Body of pancreas (tissue), 4 donors: ENCODE data around the gene SLC1A4.

ENCODE experiments used
- POLR2A ChIP-seq, 3 donors: fragments of 450-650 bp; IDR thresholded peaks; one replicate each; pipeline ENCODE4 v1.6.1; 2016; ENCODE audit warnings: antibody characterized with exemption in 3 of 3, mild to moderate bottlenecking in 2 of 3
- TF ChIP-seq, protein P1 (sequence below), 7 experiments: fragments of 450-650 bp in 4 of 7; fragments of 200-600 bp in 3 of 7; sonication (generic) in 3 of 7; IDR thresholded peaks; one replicate each; pipeline ENCODE4 v1.5.1; 2016 to 2019; ENCODE audit warnings: antibody characterized with exemption in 7 of 7

DNA sequence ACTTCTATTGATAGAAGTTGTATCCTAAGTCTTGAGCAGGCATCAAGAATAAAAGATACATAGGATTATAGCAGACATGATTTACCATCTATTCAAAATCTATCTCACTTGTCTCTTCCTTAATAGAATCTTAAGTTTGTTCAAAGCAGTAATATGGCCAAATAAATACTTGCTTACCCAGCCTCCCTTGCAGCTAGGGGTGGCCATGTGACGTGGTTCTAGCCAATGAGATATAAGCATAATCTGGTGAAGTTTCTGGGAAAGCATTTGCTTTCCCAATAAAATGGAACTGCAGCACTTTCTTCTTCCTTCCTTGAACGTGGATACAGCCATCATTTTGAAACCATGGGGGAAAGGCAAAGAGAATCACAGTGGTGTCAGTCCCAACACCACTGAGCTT lies 33.7 kb upstream of the SLC1A4 start:
- no peak for TF ChIP-seq POLR2A (IDR thresholded peaks at IDR 0.05)
- TF ChIP-seq, protein P1, sequence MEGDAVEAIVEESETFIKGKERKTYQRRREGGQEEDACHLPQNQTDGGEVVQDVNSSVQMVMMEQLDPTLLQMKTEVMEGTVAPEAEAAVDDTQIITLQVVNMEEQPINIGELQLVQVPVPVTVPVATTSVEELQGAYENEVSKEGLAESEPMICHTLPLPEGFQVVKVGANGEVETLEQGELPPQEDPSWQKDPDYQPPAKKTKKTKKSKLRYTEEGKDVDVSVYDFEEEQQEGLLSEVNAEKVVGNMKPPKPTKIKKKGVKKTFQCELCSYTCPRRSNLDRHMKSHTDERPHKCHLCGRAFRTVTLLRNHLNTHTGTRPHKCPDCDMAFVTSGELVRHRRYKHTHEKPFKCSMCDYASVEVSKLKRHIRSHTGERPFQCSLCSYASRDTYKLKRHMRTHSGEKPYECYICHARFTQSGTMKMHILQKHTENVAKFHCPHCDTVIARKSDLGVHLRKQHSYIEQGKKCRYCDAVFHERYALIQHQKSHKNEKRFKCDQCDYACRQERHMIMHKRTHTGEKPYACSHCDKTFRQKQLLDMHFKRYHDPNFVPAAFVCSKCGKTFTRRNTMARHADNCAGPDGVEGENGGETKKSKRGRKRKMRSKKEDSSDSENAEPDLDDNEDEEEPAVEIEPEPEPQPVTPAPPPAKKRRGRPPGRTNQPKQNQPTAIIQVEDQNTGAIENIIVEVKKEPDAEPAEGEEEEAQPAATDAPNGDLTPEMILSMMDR (IDR thresholded peaks at IDR 0.05), result no peak
